Prostate gland (tissue), 2 donors: ENCODE measurements around the gene ASCC3. TPM values are rescaled to one million over a fixed set of nuclear protein-coding genes. Genes with fewer than 3 reads are reported as not detected.

Source experiments
- DNase-seq: peaks from one replicate; pipeline ENCODE4 v3.0.0-alpha.2; 2019; ENCODE audit warnings: low spot score
- H3K27ac ChIP-seq, 2 donors: fragments of 200-600 bp; sonication (generic); 2 replicates each; pipeline ENCODE4 v1.5.1; 2017 to 2019
- H3K27me3 ChIP-seq: fragments of 200-600 bp; sonication (generic); replicated peaks from 2 replicates; pipeline ENCODE4 v1.5.1; 2019; ENCODE audit not compliant: insufficient read depth
- H3K36me3 ChIP-seq, 2 donors: fragments of 200-600 bp; sonication (generic); 1 replicate in 1 of 2; 2 replicates in 1 of 2; pipeline versions ENCODE4 v1.5.1 to v1.8.1; 2017 to 2019
- H3K4me1 ChIP-seq: fragments of 200-600 bp; sonication (generic); replicated peaks from 2 replicates; pipeline ENCODE4 v1.5.1; 2019
- H3K4me3 ChIP-seq, 2 donors: fragments of 200-600 bp; sonication (generic); 2 replicates each; pipeline ENCODE4 v1.5.1; 2017 to 2019
- H3K9me3 ChIP-seq: fragments of 200-600 bp; sonication (generic); 2 replicates; pipeline ENCODE4 v1.5.1; 2017
- POLR2A ChIP-seq: fragments of 450-650 bp; IDR thresholded peaks from one replicate; pipeline ENCODE4 v1.6.1; 2016; ENCODE audit warnings: antibody characterized with exemption, mild to moderate bottlenecking
- POLR2AphosphoS5 ChIP-seq: sonication (generic); formaldehyde crosslinking; IDR thresholded peaks from one replicate; pipeline ENCODE4 v1.6.1; 2017; ENCODE audit warnings: antibody characterized with exemption
- WGBS: methylation state at CpG from one replicate; pipeline ENCODE4 v1.1.5; 2018; 5-methylcytosine and 5-hydroxymethylcytosine counted together
- intact Hi-C: fragments of 100-400 bp; cut with DNase I; formaldehyde crosslinking; loops from one replicate; pipeline ENCODE4 v1.14.2; 2022
- total RNA-seq, 2 donors: library from RNA; depleted of rRNA; stranded (reverse); fragments of >200 nt; gene quantifications; one replicate each; pipeline ENCODE4 v1.1.0, GENCODE V29; 2016
- TF ChIP-seq, protein P1 (sequence below), 4 experiments: fragments of 200-600 bp in 2 of 4; fragments of 450-650 bp in 2 of 4; sonication (generic) in 2 of 4; IDR thresholded peaks; 1 replicate in 3 of 4; 2 replicates in 1 of 4; pipeline ENCODE4 v1.5.1; 2016 to 2019; ENCODE audit warnings: antibody characterized with exemption in 4 of 4, mild to moderate bottlenecking in 2 of 4, moderate library complexity in 2 of 4

Gene ASCC3
- total RNA-seq, 2 donors from 2014 or later: 27.6 to 35.9 TPM

DNA sequence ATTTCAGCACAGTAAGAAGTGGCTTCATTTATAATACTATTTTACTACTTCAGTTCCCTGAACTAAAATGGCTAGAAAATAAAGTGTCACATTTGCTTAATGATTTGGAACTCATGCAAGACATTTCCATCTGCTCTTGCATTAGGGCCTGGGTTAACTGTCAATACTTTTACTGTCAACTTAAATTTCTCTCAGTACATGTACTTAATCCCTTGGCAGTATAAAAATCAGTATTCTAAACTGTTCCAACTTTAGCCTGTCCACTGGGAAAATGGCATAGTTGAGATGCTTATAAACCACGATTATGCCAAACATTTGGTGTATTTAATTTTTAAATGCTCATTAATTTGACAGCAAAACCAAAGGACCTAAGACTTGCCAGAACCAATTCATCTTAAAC is 154.5 kb downstream of the ASCC3 start:
- TF ChIP-seq, protein P1, sequence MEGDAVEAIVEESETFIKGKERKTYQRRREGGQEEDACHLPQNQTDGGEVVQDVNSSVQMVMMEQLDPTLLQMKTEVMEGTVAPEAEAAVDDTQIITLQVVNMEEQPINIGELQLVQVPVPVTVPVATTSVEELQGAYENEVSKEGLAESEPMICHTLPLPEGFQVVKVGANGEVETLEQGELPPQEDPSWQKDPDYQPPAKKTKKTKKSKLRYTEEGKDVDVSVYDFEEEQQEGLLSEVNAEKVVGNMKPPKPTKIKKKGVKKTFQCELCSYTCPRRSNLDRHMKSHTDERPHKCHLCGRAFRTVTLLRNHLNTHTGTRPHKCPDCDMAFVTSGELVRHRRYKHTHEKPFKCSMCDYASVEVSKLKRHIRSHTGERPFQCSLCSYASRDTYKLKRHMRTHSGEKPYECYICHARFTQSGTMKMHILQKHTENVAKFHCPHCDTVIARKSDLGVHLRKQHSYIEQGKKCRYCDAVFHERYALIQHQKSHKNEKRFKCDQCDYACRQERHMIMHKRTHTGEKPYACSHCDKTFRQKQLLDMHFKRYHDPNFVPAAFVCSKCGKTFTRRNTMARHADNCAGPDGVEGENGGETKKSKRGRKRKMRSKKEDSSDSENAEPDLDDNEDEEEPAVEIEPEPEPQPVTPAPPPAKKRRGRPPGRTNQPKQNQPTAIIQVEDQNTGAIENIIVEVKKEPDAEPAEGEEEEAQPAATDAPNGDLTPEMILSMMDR (IDR thresholded peaks at IDR 0.05): no peak
- TF ChIP-seq POLR2AphosphoS5 (no peak), POLR2A (no peak)
- Histone ChIP-seq H3K27me3 (no peaks in the 10 kb centered on the region), H3K36me3 (no peaks in the 10 kb centered on the region), H3K27ac (no peak overlapping the region), H3K4me1 (no peaks in the 10 kb centered on the region), H3K9me3 (no peaks in the 10 kb centered on the region), H3K4me3 (no peak overlapping the region)
- intact Hi-C loops: no loop called here
- DNase-seq: no peak
- 50% methylated on average over 1 of the region's 1 CpG for WGBS

DNA sequence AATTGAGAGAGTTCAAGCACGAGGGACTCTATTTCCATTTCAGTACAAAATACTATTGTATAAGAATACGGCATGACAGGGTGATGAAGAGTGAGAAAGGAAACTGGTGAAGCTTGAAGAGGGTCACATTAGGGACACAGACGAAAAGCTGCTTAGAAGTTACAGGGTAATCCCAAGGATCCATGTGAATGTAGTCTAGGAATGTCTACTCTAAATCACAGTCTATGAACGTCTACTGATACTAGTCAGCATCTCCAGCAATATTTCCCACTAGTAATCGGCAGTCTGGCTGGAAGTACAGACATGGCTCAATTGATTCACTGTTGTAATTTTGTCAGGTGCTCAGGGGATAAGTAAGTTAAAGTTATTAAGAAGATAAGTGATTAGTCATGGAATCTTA is 156.4 kb downstream of the ASCC3 start:
- no peaks in the 10 kb centered on the region for H3K9me3 ChIP-seq
- H3K4me1 ChIP-seq: no peaks in the 10 kb centered on the region
- TF ChIP-seq POLR2AphosphoS5 (no peak), POLR2A (no peak)
- TF ChIP-seq, protein P1 (IDR thresholded peaks at IDR 0.05): no peak
- H3K27me3 ChIP-seq: no peaks in the 10 kb centered on the region
- intact Hi-C loops: no loop called here
- DNase-seq: no peak
- no peaks in the 10 kb centered on the region for H3K36me3 ChIP-seq
- no peak overlapping the region for H3K4me3 ChIP-seq
- H3K27ac ChIP-seq: no peak overlapping the region
- whole genome bisulfite sequencing: 74% methylated on average over 5 of the region's 5 CpGs

DNA sequence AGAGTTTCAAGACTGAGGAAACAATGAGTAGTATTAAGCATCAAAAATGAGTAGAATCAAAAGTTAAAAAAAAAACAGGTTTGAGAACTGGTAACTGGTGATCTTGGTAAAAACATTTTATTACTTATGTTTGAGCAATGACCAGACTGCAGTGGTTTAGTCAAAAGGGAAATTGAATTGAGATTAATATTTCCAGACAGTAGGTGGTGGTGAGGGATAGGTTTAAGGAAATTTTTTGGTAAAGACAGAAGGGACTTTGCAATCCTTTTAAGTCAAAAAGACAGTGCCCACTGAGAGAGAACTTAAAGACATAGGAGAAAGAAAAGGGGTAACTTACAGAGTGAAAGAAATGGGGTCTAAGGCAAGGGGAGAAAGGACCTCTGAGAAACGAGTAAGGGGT is 156.9 kb downstream of the ASCC3 start:
- Histone ChIP-seq H3K36me3 (no peaks in the 10 kb centered on the region), H3K4me3 (no peak overlapping the region), H3K27ac (no peak overlapping the region), H3K4me1 (no peaks in the 10 kb centered on the region), H3K27me3 (no peaks in the 10 kb centered on the region), H3K9me3 (no peaks in the 10 kb centered on the region)
- intact Hi-C loops: no loop called here
- TF ChIP-seq POLR2AphosphoS5 (no peak), POLR2A (no peak)
- TF ChIP-seq, protein P1 (IDR thresholded peaks at IDR 0.05): no peak
- no peak for DNase-seq
- WGBS: 42% methylated on average over 1 of the region's 1 CpG

DNA sequence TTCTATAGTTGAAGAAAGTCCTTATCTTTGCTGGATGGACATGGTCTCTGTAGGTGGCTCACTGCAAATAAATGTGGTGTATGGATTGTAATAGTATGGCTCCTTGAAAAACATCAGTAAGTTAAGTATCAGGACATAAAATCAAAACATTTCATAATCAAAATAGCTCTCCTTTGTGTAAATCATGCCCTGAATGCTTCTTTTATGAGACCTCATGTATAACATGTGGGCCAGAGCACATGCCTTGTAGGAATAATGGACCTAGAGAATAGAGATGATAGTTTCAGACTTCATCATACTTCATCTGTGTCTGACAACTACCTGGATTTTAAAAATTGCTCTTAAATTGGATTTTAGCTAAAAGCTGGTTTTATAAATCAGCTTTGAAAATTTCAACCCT is 159.9 kb downstream of the ASCC3 start:
- no peaks in the 10 kb centered on the region for H3K36me3 ChIP-seq
- TF ChIP-seq POLR2AphosphoS5 (no peak), POLR2A (no peak)
- TF ChIP-seq, protein P1 (IDR thresholded peaks at IDR 0.05): no peak
- H3K4me1 ChIP-seq: no peaks in the 10 kb centered on the region
- intact Hi-C loops: no loop called here
- no peaks in the 10 kb centered on the region for H3K9me3 ChIP-seq
- no peak overlapping the region for H3K27ac ChIP-seq
- no peak overlapping the region for H3K4me3 ChIP-seq
- DNase-seq: no peak
- no peaks in the 10 kb centered on the region for H3K27me3 ChIP-seq

DNA sequence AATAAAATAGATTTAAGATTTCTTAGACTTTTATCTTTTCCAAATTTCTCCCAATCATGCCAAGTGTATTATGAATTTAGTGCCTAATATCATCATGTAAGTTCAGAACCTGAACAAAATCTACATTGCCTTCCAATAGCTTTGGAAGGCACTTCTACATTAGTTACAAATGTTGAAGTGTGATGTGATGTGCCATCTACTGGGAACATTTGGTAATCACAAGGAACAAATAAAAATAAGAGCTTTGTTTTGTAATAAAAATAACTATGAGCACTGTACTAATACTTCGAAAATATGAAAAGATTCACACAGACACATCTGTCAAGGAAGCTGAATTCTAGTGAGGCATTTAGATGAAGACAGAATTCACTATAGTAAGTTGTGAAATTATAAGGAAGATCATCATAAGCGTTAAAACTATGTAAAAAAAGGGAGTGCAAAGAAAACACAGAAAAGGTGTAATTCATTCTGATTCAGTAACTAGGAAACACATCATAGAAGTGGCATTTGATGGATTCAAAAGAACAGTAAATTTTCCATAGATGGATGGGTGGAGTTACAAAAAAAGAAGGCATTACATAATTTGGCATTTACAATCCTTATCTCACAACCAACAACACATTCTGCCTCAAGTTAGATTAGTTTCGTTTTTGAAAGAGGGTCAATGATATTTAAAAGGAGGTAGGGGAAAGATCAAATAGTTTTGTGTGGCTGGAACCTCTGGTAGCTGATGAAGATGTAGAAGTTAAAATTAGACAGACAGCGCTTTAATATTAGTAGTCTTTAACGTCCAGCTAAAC is 161.0 kb downstream of the ASCC3 start:
- intact Hi-C loops: no loop called here
- Histone ChIP-seq H3K4me1 (no peaks in the 10 kb centered on the region), H3K4me3 (no peak overlapping the region), H3K27ac (no peak overlapping the region), H3K36me3 (no peaks in the 10 kb centered on the region), H3K9me3 (no peaks in the 10 kb centered on the region), H3K27me3 (no peaks in the 10 kb centered on the region)
- 66% methylated on average over 5 of the region's 5 CpGs for WGBS
- TF ChIP-seq POLR2A: no peak
- TF ChIP-seq POLR2AphosphoS5: no peak
- TF ChIP-seq, protein P1 (IDR thresholded peaks at IDR 0.05): peak in 3 of 4 experiments; percentile 7 to 33 (median 24)
- DNase-seq: no peak
